ENCODE results near the gene PAFAH1B1. TPM values are rescaled to one million over a fixed set of nuclear protein-coding genes. Genes with fewer than 3 reads are reported as not detected.
A peak's percentile ranks its signal among the peaks of the same experiment; 100 is the strongest.

The PAFAH1B1 gene
- total and polyA plus RNA-seq, 7 donors, result 35.4 to 139 (median 97.6) TPM

- peak overlapping the region; percentile 70 to 98 (median 88) for H3K4me3 ChIP-seq
- no peak for TF ChIP-seq POLR2A (IDR thresholded peaks at IDR 0.05)
- TF ChIP-seq EP300 (IDR thresholded peaks at IDR 0.05), result no peak
- TF ChIP-seq CTCF (IDR thresholded peaks at IDR 0.05), result no peak
- no peak for TF ChIP-seq POLR2AphosphoS5 (IDR thresholded peaks at IDR 0.05)
- 10 to 43% methylated on average over 16 of the region's 16 CpGs for WGBS, 2 donors
- DNase-seq, result peak; percentile 65
- intact Hi-C loops (cut with DNase I), result loop anchor here (2.0 to 5.0 kb wide), 2 partner anchors 115 to 198 kb away; partner anchors contain the start of gene METTL16
- no peaks in the 10 kb centered on the region for H3K9me3 ChIP-seq
- H3K27me3 ChIP-seq, result no peaks in the 10 kb centered on the region
- peak overlapping the region; percentile 81 to 92 (median 85) for H3K27ac ChIP-seq
- H3K36me3 ChIP-seq, result peaks cover 0 to 4% (median 0%) of the 10 kb centered on the region in 4 donors
- peaks cover 0 to 74% (median 59%) of the 10 kb centered on the region in 4 donors for H3K4me1 ChIP-seq
These were observed 116.8 kb downstream of the PAFAH1B1 start for GRCh38 chr17:2710071-2710802.

GRCh38 chr17:2710803-2711607 lies 117.6 kb downstream of the PAFAH1B1 start:
- intact Hi-C loops (cut with DNase I), result loop anchor here (2.0 to 5.0 kb wide), 2 partner anchors 116 to 199 kb away; partner anchors contain the start of gene METTL16
- Histone ChIP-seq H3K27ac (peak overlapping the region; percentile 81 to 92 (median 85)), H3K9me3 (no peaks in the 10 kb centered on the region), H3K4me3 (peak overlapping the region; percentile 70 to 98 (median 88)), H3K36me3 (peaks cover 0 to 9% (median 0%) of the 10 kb centered on the region in 4 donors), H3K4me1 (peaks cover 0 to 66% (median 56%) of the 10 kb centered on the region in 4 donors), H3K27me3 (no peaks in the 10 kb centered on the region)
- TF ChIP-seq POLR2A (IDR thresholded peaks at IDR 0.05) (no peak), POLR2AphosphoS5 (IDR thresholded peaks at IDR 0.05) (no peak), CTCF (IDR thresholded peaks at IDR 0.05) (no peak), EP300 (IDR thresholded peaks at IDR 0.05) (no peak)
- 0 to 1% methylated on average over 82 of the region's 82 CpGs for WGBS, 2 donors
- peak; percentile 71 for DNase-seq

- peak; percentile 98 for DNase-seq
- peak within 1 kb of the TSS; percentile 70 to 98 (median 88) for H3K4me3 ChIP-seq
- intact Hi-C loops (cut with DNase I), result loop anchor here (2.0 to 5.0 kb wide), 2 partner anchors 117 to 199 kb away; partner anchors contain the start of gene METTL16
- peak within 1 kb of the TSS; percentile 81 to 92 (median 85) for H3K27ac ChIP-seq
- peak in 1 of 4 donors; percentile 66 for TF ChIP-seq EP300 (IDR thresholded peaks at IDR 0.05)
- TF ChIP-seq CTCF (IDR thresholded peaks at IDR 0.05), result no peak
- TF ChIP-seq POLR2AphosphoS5 (IDR thresholded peaks at IDR 0.05), result peak; percentile 71 to 94 (median 90)
- peak; percentile 39 to 72 for TF ChIP-seq POLR2A (IDR thresholded peaks at IDR 0.05)
- no peaks in the 10 kb centered on the region for H3K27me3 ChIP-seq
- H3K4me1 ChIP-seq, result peaks cover 0 to 59% (median 52%) of the 10 kb centered on the region in 4 donors
- 1 to 3% methylated on average over 76 of the region's 76 CpGs for WGBS, 2 donors
- no peaks in the 10 kb centered on the region for H3K9me3 ChIP-seq
- peaks cover 0 to 10% (median 0%) of the 10 kb centered on the region in 4 donors for H3K36me3 ChIP-seq
These were observed 118.3 kb downstream of the PAFAH1B1 start, which contains the start of gene CLUH for GRCh38 chr17:2711608-2712299. Gene CLUH, minus strand, starts transcription at chr17:2711764. Its CDS starts 103 bp downstream, at chr17:2711661.
